ENCODE data around the gene SOX2.

DNA sequence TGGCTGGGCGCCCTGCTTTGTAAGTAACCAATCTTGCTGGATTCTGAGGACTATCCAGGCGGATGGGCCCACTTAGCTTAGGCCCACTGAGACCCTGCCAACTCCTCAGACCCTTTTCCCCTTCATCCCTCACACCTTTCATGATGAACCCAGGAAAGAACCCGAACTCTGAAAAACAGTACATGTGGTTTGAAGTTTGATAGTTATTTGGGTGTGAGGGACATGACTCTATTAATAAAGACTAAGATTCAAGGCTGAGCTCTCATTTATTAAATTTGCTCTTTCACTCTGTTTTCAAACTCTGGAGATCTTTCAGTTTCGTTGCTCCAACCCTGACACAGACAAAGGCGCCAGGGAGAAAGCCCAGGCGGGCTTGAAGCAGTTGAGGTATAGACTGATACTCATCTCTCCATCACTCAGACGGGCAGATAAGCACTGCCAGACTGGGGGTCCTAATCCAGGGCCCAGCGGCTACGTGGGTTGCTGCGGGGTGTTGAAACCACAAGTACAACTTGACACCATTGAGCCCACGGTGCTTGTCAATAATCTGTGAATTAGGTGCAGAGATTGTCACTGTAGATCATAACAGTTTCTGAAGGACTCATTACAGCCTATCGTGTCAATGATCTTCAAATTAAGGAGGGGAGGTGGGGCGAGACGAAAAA, 7.2 kb upstream of the SOX2 start:
- TF ChIP-seq CTCF (IDR thresholded peaks at IDR 0.05) = no peak
- TF ChIP-seq POLR2AphosphoS5 (IDR thresholded peaks at IDR 0.05; ENCODE audit: insufficient read depth in 1 of 2, low read depth in 1 of 2) = no peak
